Caco-2 (cell line): ENCODE measurements around the gene SCIN. TPM values are rescaled to one million over a fixed set of nuclear protein-coding genes. Genes with fewer than 3 reads are reported as not detected.

Experiments used
- BruUV-seq: library from RNA; stranded (reverse); fragments of 400-500 nt; replicated peaks from 2 replicates; lab custom pipeline; 2021; lab: Mats Ljungman, UMichigan
- CTCF ChIA-PET: fragments of 300-600 bp; sonication (Branson Sonifier 250); formaldehyde crosslinking; loops from one replicate; lab custom pipeline; 2022; ENCODE audit warnings: antibody characterized with exemption; lab: Charles Lee
- POLR2A ChIA-PET: fragments of 300-600 bp; sonication (Branson Sonifier 250); formaldehyde crosslinking; loops from one replicate; lab custom pipeline; 2022; ENCODE audit warnings: antibody characterized with exemption; lab: Charles Lee
- DNase-seq, 2 experiments: peaks; one replicate each; pipeline versions ENCODE4 v3.0.0 to v3.0.0-alpha.2; 2020 to 2022
- H3K27me3 ChIP-seq: replicated peaks from 2 replicates; pipeline ENCODE4 v1.6.0; 2011; ENCODE audit warnings: low read length; ENCODE audit not compliant: control insufficient read depth, insufficient read depth
- H3K36me3 ChIP-seq: 2 replicates; pipeline ENCODE4 v1.5.1; 2011; ENCODE audit warnings: low read length; ENCODE audit not compliant: control insufficient read depth, insufficient read depth
- H3K4me1 ChIP-seq: fragments of 250-450 bp; sonication (Bioruptor Pico); 2 replicates; pipeline ENCODE4 v1.5.1; 2020; ENCODE audit warnings: mild to moderate bottlenecking
- H3K4me3 ChIP-seq: 2 replicates; pipeline ENCODE4 v1.5.1; 2011; ENCODE audit warnings: low read depth, mild to moderate bottlenecking, control low read depth, low read length
- H3K9me3 ChIP-seq: fragments of 250-450 bp; sonication (Bioruptor Pico); 2 replicates; pipeline ENCODE4 v1.5.1; 2020; ENCODE audit warnings: mild to moderate bottlenecking, moderate library complexity
- H3K27ac Mint-ChIP-seq: one replicate; pipeline ENCODE4 v1.8.0; 2022; ENCODE audit warnings: mixed read lengths; ENCODE audit not compliant: unreplicated experiment
- H3K27me3 Mint-ChIP-seq: one replicate; pipeline ENCODE4 v1.8.0; 2022; ENCODE audit warnings: mixed read lengths; ENCODE audit not compliant: insufficient read depth, unreplicated experiment
- H3K36me3 Mint-ChIP-seq: one replicate; pipeline ENCODE4 v1.8.0; 2022; ENCODE audit warnings: mild to moderate bottlenecking, mixed read lengths; ENCODE audit not compliant: insufficient read depth, unreplicated experiment
- H3K4me1 Mint-ChIP-seq: one replicate; pipeline ENCODE4 v1.8.0; 2022; ENCODE audit warnings: low read depth, mixed read lengths; ENCODE audit not compliant: unreplicated experiment
- H3K4me3 Mint-ChIP-seq: one replicate; pipeline ENCODE4 v1.8.0; 2022; ENCODE audit warnings: mild to moderate bottlenecking, moderate library complexity, mixed read lengths; ENCODE audit not compliant: unreplicated experiment
- H3K9me3 Mint-ChIP-seq: one replicate; pipeline ENCODE4 v1.8.0; 2022; ENCODE audit warnings: mixed read lengths; ENCODE audit not compliant: unreplicated experiment
- intact Hi-C: fragments of 100-400 bp; cut with micrococcal nuclease; formaldehyde crosslinking; loops from one replicate; pipeline ENCODE4 v1.10.0; 2022; ENCODE audit not compliant: unreplicated experiment
- total RNA-seq: library from RNA; stranded (reverse); gene quantifications from 2 replicates; pipeline ENCODE4 v1.2.3, GENCODE V29; 2022
- TF ChIP-seq, protein P1 (sequence below), 2 experiments: fragments of 200-600 bp in 1 of 2; IDR thresholded peaks; 1 replicate in 1 of 2; 2 replicates in 1 of 2; pipeline versions ENCODE4 v1.5.1 to v1.8.0; 2011 to 2022; ENCODE audit warnings: antibody characterized with exemption in 1 of 2, control low read depth in 1 of 2, inconsistent platforms in 1 of 2, low read depth in 1 of 2, low read length in 1 of 2, mild to moderate bottlenecking in 1 of 2, moderate library complexity in 1 of 2; ENCODE audit not compliant: insufficient read depth in 1 of 2, severe bottlenecking in 1 of 2, unreplicated experiment in 1 of 2

The SCIN gene
- total RNA-seq, 1 experiment from 2014 or later = 0.39 TPM

DNA sequence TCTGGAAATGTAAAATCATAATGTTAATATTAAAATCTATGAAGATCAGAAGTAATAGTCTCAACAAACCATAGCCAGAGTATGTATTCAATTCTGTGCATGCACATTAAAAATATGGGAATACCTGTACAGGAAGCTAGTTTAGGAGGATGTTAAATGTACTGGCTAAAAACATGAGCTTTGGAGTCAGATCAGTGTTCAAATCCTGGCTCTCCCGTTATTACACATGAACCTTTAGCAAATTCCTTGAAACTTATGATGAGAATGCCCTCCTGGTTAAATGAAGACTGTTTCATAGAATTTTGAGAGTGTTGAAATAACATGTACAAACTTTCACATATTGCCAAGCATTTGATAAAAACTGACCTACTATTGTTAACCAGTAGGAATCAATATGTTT is 121.5 kb downstream of the SCIN start:
- BruUV-seq = no TSS peak
- H3K4me3 Mint-ChIP-seq = no peak overlapping the region
- POLR2A ChIA-PET = no interaction called here

DNA sequence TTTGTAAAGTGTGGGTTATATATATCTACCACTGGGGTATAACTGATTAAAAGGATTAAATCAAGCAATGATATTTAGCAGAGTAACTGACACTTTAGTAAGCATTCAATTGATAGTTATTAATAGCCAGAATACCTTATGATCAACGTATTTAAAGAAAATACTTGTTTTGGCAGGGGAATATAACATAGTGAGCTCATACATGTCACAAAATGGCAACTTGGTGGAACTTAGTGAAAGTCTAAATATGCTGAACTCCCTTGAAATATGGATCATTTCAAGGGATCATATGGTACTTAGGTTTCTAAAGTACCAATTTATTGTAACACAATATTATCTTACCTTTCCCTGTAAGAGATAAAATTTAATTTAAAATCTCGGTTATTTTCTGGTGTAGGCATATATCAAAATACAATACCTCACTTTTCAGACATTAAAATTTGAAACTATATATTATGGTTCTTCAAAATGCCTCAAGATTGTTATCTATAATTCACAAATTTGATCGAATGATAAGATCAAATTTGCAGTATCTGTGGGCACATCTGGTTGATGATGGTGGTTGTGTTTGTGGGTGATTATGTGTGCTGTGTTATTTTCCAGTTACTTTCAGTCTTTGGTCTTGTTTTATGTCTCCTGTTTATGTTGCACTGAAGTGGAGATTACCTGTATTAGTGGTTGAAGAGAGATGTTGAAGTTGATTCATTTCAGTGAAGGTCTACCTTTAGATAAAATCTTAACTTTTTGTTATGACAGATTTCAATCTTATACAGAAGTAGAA is 122.1 kb downstream of the SCIN start:
- Histone ChIP-seq H3K4me1 (no peaks in the 10 kb centered on the region; the same call in 1 of the 2 replicates), H3K36me3 (no peaks in the 10 kb centered on the region), H3K27me3 (no peaks in the 10 kb centered on the region), H3K4me3 (no peak overlapping the region), H3K9me3 (no peaks in the 10 kb centered on the region)
- no peak overlapping the region for H3K4me3 Mint-ChIP-seq
- no TSS peak for BruUV-seq
- H3K36me3 Mint-ChIP-seq = peaks cover 24% of the 10 kb centered on the region
- H3K27me3 Mint-ChIP-seq = no peaks in the 10 kb centered on the region
- H3K9me3 Mint-ChIP-seq = no peaks in the 10 kb centered on the region
- ChIA-PET POLR2A (no interaction called here), CTCF (no interaction called here)
- H3K4me1 Mint-ChIP-seq = no peaks in the 10 kb centered on the region
- no peak for DNase-seq
- intact Hi-C loops = no loop called here
- H3K27ac Mint-ChIP-seq = no peak overlapping the region
- TF ChIP-seq, protein P1, sequence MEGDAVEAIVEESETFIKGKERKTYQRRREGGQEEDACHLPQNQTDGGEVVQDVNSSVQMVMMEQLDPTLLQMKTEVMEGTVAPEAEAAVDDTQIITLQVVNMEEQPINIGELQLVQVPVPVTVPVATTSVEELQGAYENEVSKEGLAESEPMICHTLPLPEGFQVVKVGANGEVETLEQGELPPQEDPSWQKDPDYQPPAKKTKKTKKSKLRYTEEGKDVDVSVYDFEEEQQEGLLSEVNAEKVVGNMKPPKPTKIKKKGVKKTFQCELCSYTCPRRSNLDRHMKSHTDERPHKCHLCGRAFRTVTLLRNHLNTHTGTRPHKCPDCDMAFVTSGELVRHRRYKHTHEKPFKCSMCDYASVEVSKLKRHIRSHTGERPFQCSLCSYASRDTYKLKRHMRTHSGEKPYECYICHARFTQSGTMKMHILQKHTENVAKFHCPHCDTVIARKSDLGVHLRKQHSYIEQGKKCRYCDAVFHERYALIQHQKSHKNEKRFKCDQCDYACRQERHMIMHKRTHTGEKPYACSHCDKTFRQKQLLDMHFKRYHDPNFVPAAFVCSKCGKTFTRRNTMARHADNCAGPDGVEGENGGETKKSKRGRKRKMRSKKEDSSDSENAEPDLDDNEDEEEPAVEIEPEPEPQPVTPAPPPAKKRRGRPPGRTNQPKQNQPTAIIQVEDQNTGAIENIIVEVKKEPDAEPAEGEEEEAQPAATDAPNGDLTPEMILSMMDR (IDR thresholded peaks at IDR 0.05; ENCODE audit: insufficient read depth in 1 of 2, low read depth in 1 of 2, low read length in 1 of 2, severe bottlenecking in 1 of 2, unreplicated experiment in 1 of 2) = no peak

More for the DNA sequence above, 121.5 kb downstream of the SCIN start:
- H3K27ac Mint-ChIP-seq = no peak overlapping the region
- no peak for DNase-seq
- no peaks in the 10 kb centered on the region for H3K4me1 Mint-ChIP-seq
- no peak overlapping the region for H3K4me3 ChIP-seq
- no peaks in the 10 kb centered on the region for H3K27me3 Mint-ChIP-seq
- TF ChIP-seq, protein P1 (IDR thresholded peaks at IDR 0.05; ENCODE audit: insufficient read depth in 1 of 2, low read depth in 1 of 2, low read length in 1 of 2, severe bottlenecking in 1 of 2, unreplicated experiment in 1 of 2) = no peak
- H3K36me3 Mint-ChIP-seq = peaks cover 31% of the 10 kb centered on the region
- H3K9me3 Mint-ChIP-seq = no peaks in the 10 kb centered on the region
- H3K4me1 ChIP-seq = no peaks in the 10 kb centered on the region; the same call in 1 of the 2 replicates
- intact Hi-C loops = no loop called here
- CTCF ChIA-PET = no interaction called here
- no peaks in the 10 kb centered on the region for H3K9me3 ChIP-seq
- no peaks in the 10 kb centered on the region for H3K36me3 ChIP-seq
- no peaks in the 10 kb centered on the region for H3K27me3 ChIP-seq

DNA sequence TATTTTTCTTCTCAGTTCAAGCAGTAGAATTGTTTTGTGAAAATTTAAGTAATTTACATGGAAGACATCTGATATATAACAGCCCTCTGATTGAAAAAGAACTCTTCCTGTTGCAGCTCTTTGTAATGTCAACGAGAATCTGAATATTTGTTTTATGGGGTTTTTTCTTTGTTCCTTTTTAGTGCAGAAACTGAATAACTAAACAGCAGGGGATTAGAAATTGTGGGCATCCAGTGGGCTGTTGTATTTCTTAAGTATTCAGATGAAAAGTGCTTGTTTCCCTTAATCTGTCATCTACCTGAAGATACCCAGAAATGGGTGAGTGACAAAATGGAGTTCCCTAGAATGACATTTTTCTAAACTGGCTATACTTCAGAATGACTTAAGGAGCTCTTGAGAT is 124.3 kb downstream of the SCIN start:
- Histone ChIP-seq H3K4me1 (no peaks in the 10 kb centered on the region; the same call in 1 of the 2 replicates), H3K36me3 (no peaks in the 10 kb centered on the region), H3K9me3 (no peaks in the 10 kb centered on the region), H3K4me3 (no peak overlapping the region), H3K27me3 (no peaks in the 10 kb centered on the region)
- no peak for DNase-seq
- Mint-ChIP-seq H3K4me1 (no peaks in the 10 kb centered on the region), H3K27me3 (no peaks in the 10 kb centered on the region), H3K9me3 (peaks cover 6% of the 10 kb centered on the region), H3K36me3 (peaks cover 7% of the 10 kb centered on the region), H3K4me3 (no peak overlapping the region), H3K27ac (no peak overlapping the region)
- BruUV-seq = no TSS peak
- intact Hi-C loops = no loop called here
- POLR2A ChIA-PET = no interaction called here
- TF ChIP-seq, protein P1 (IDR thresholded peaks at IDR 0.05; ENCODE audit: insufficient read depth in 1 of 2, low read depth in 1 of 2, low read length in 1 of 2, severe bottlenecking in 1 of 2, unreplicated experiment in 1 of 2) = no peak
- CTCF ChIA-PET = no interaction called here
